ENCODE results near the gene GRIP2. TPM values are rescaled to one million over a fixed set of nuclear protein-coding genes. Genes with fewer than 3 reads are reported as not detected.
A peak's percentile ranks its signal among the peaks of the same experiment; 100 is the strongest.

The GRIP2 gene
- total and polyA plus RNA-seq, 12 donors = 0.09 to 2.5 (median 1.1) TPM

DNA sequence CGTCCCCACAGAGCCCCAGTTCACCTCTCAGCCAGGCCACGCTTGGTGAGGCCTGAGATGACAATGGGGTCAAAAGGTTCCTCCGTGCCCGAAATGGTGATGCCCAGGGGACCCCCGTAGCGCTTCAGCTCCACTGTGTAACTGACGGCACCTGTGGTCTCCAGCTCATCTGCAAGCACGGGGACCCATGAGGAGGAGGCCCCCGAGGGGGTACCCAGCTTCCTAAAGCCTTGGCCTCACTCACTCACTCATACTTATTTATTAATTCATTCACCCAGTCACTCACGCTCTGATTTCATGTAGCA, 30.4 kb downstream of the GRIP2 start:
- H3K36me3 ChIP-seq (replicated peaks in 1 of 2) = no peaks in the 10 kb centered on the region
- 79 to 92% (median 88%) methylated on average over 1 to 10 of the region's 10 CpGs for WGBS, 4 donors
- peaks cover 6% of the 10 kb centered on the region for H3K27me3 ChIP-seq
- no peak overlapping the region for H3K27ac ChIP-seq
- DNase-seq = no peak
- no peak for TF ChIP-seq CTCF (IDR thresholded peaks at IDR 0.05)
- no peaks in the 10 kb centered on the region for H3K9me3 ChIP-seq (replicated peaks in 1 of 3)
- no peak overlapping the region for H3K4me3 ChIP-seq
- intact Hi-C loops (cut with DNase I) = loop anchor here (5.0 to 10.0 kb wide), 2 partner anchors 43 to 415 kb away; no protein-coding TSS in a partner anchor
- no peaks in the 10 kb centered on the region for H3K4me1 ChIP-seq (replicated peaks in 1 of 2)

DNA sequence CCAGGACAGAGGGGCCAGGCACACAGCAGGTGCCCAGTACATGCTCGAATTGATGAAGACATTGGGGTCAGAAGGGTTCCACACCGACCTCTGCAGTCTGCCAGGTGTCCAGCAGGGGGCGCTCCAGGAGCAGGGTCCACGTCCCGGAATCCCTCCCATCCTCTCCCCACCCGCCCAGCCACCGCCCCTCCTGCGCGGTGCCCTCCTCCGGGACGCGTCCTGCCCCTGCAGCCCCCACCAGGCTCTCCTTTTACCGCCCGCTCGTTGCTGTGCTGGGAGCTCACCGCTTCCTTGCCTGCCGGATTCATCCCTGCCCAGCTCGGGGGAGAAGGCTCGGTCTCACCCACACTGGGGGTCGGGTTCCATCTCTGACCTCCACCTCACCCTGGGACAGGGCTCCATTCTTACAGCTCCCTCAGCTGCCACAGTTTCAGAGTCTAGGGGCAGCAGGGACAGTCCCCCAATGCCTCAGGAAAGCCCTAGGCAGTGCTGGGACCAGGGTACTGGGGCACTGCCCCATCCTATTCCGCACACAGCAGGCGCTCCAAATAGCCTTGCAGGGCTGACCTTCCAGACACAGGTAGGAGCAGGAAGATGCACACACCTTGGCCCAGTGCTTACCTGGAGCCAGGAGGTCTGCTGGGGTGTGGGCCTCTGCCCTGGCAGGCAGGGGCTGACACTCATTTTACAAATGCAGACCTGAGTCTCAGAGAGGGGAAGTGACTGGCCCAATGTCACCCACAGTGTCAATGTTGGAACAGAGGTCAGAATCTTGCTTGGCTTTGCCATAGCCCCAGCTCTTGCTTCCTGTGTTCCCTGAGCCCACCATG, 31.0 kb downstream of the GRIP2 start:
- H3K9me3 ChIP-seq (replicated peaks in 1 of 3) = no peaks in the 10 kb centered on the region
- peak; percentile 28 to 81 (median 64) for DNase-seq
- peaks cover 6% of the 10 kb centered on the region for H3K27me3 ChIP-seq
- H3K36me3 ChIP-seq (replicated peaks in 1 of 2) = no peaks in the 10 kb centered on the region
- H3K4me1 ChIP-seq (replicated peaks in 1 of 2) = no peaks in the 10 kb centered on the region
- WGBS, 4 donors = 22 to 64% (median 31%) methylated on average over 4 to 22 of the region's 22 CpGs
- no peak overlapping the region for H3K4me3 ChIP-seq
- intact Hi-C loops (cut with DNase I) = loop anchor here (5.0 to 10.0 kb wide), 2 partner anchors 43 to 416 kb away; no protein-coding TSS in a partner anchor
- no peak overlapping the region for H3K27ac ChIP-seq
- TF ChIP-seq POLR2A (IDR thresholded peaks at IDR 0.05) = no peak
- peak; percentile 62 to 96 (median 78) for TF ChIP-seq CTCF (IDR thresholded peaks at IDR 0.05)

GRCh38 chr3:14508505-14508819, 31.7 kb downstream of the GRIP2 start:
- no peak overlapping the region for H3K4me3 ChIP-seq
- intact Hi-C loops (cut with DNase I) = loop anchor here (5.0 to 10.0 kb wide), 2 partner anchors 44 to 416 kb away; no protein-coding TSS in a partner anchor
- H3K27me3 ChIP-seq = peaks cover 6% of the 10 kb centered on the region
- H3K9me3 ChIP-seq (replicated peaks in 1 of 3) = no peaks in the 10 kb centered on the region
- no peaks in the 10 kb centered on the region for H3K4me1 ChIP-seq (replicated peaks in 1 of 2)
- 32 to 51% (median 38%) methylated on average over 3 of the region's 3 CpGs for WGBS, 4 donors
- no peaks in the 10 kb centered on the region for H3K36me3 ChIP-seq (replicated peaks in 1 of 2)
- TF ChIP-seq CTCF (IDR thresholded peaks at IDR 0.05) (no peak), POLR2A (IDR thresholded peaks at IDR 0.05) (no peak)
- DNase-seq = no peak
- H3K27ac ChIP-seq = no peak overlapping the region

- intact Hi-C loops (cut with DNase I) = loop anchor here (5.0 to 10.0 kb wide), 2 partner anchors 44 to 417 kb away; no protein-coding TSS in a partner anchor
- DNase-seq = no peak
- no peaks in the 10 kb centered on the region for H3K36me3 ChIP-seq (replicated peaks in 1 of 2)
Measured at GRCh38 chr3:14507757-14508504, 32.2 kb downstream of the GRIP2 start.

More at GRCh38 chr3:14507757-14508504, 32.2 kb downstream of the GRIP2 start:
- 64 to 77% (median 72%) methylated on average over 5 to 6 of the region's 6 CpGs for WGBS, 4 donors
- TF ChIP-seq CTCF (IDR thresholded peaks at IDR 0.05) (no peak), POLR2A (IDR thresholded peaks at IDR 0.05) (no peak)
- no peak overlapping the region for H3K27ac ChIP-seq
- peaks cover 0 to under 1% (median 0%) of the 10 kb centered on the region in 3 donors for H3K9me3 ChIP-seq (replicated peaks in 1 of 3)
- H3K4me3 ChIP-seq = no peak overlapping the region
- H3K4me1 ChIP-seq (replicated peaks in 1 of 2) = no peaks in the 10 kb centered on the region
- peaks cover 6% of the 10 kb centered on the region for H3K27me3 ChIP-seq
